GM19463 (cell line): ENCODE data around the gene AGAP1.

Experiments used
- ATAC-seq: cut with Tn5 transposase; IDR thresholded peaks from one replicate; pipeline ENCODE4 v1.9.1; 2021; ENCODE audit warnings: mild to moderate bottlenecking, moderate library complexity; ENCODE audit not compliant: unreplicated experiment

Gene AGAP1

GRCh38 chr2:236161082-236161462 is 667.2 kb downstream of the AGAP1 start:
- no peak for ATAC-seq

GRCh38 chr2:236161531-236161930 is 667.7 kb downstream of the AGAP1 start:
- no peak for ATAC-seq

- no peak for ATAC-seq
These were observed 668.4 kb downstream of the AGAP1 start for GRCh38 chr2:236162031-236162845.

DNA sequence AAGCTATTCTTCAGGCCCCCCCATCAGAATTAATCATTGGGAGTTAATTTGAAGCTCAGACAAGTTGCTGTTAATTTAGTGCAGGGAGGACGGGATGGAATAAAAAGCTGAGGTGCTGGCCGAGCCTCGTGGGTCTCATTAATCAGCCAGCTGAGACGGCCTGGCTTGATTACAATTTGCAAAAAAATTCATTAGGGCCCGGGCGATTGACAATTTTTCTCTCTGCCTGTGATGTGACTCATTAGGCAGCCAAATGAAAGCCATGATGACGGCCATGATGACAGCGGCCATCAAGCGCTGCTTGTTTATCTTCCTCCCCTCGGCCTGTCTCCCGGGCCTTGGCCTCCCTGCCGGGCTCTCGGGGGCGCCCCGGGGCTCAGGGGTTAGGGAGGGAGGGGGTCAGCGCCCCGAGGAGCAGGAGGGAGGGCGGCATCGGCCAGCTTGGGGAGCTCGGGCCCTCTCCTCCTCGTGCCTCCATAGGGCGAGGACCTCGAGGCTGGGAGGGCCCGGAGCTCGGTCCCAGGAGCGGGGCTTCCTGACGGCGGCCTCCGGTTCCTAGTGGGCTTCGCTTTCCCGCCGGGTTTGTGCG is 669.1 kb downstream of the AGAP1 start:
- ATAC-seq, result no peak

- ATAC-seq, result no peak
These were observed 669.8 kb downstream of the AGAP1 start for GRCh38 chr2:236163471-236164200.

- ATAC-seq, result no peak
These were observed 670.5 kb downstream of the AGAP1 start for GRCh38 chr2:236164201-236164924.

GRCh38 chr2:236164925-236165841 is 671.3 kb downstream of the AGAP1 start:
- ATAC-seq, result no peak

GRCh38 chr2:236165842-236166795 is 672.3 kb downstream of the AGAP1 start:
- no peak for ATAC-seq

- no peak for ATAC-seq
These were observed 673.0 kb downstream of the AGAP1 start for GRCh38 chr2:236166796-236167296.

DNA sequence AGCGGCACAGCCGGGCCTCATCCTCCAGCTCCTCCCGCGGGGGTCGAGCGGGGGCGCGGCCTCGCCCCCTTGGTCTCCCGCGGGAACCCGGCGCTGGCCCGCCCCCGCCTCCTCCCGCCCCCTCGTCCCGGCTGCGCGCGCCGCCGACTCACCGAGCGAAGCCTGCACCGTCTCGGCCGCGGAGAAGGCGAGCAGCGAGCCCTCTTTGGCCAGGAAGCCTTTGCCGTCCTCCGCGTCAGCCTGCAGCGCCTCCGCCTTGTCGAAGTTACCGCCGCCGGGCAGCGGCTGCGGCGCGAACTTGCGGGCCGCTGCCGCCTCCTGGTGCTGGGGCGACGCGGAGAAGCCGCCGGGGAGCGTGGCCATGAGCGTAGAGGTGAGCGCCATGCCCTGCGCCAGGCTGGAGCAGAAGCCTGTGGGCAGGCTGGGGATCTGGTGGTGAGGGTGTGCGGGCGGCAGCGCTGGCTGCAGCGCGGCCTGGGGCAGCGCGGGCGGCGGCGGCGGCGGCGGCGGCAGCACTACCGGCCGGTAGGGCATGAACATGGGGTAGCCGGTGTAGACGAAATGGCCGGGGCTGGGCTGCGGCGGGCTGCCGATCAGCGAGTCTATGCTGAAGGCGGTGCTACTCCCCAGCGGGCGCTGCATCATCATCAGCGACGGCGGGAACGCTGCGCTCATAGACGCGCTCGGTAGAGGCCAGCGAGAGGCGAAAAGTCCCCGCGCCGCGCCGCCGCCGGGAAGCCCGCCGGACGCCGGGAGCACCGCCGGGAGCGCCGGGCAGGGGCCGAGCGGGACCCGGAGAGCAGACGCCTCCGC is 673.7 kb downstream of the AGAP1 start:
- ATAC-seq, result no peak

- ATAC-seq, result no peak
These were observed 674.6 kb downstream of the AGAP1 start, which contains the start of gene GBX2 for GRCh38 chr2:236168110-236169080. Gene GBX2, minus strand, starts transcription at chr2:236168386. Its CDS starts 415 bp downstream, at chr2:236167971.

- no peak for ATAC-seq
These were observed 675.4 kb downstream of the AGAP1 start for GRCh38 chr2:236169151-236169721.

GRCh38 chr2:236169741-236170589 is 676.1 kb downstream of the AGAP1 start:
- ATAC-seq, result no peak

- no peak for ATAC-seq
These were observed 676.8 kb downstream of the AGAP1 start for GRCh38 chr2:236170590-236171165.

GRCh38 chr2:236171181-236171679 is 677.4 kb downstream of the AGAP1 start:
- no peak for ATAC-seq
